HepG2 (cell line): ENCODE data around the gene SMAD3. TPM values are rescaled to one million over a fixed set of nuclear protein-coding genes. Genes with fewer than 3 reads are reported as not detected.

Source experiments
- AHR ChIP-seq: IDR thresholded peaks from 2 replicates; pipeline ENCODE4 v1.6.1; 2018; ENCODE audit warnings: missing genetic modification reagents, missing compliant biosample characterization
- BRCA1 ChIP-seq: sonication (generic); formaldehyde crosslinking; IDR thresholded peaks from 2 replicates; pipeline ENCODE4 v1.4.0; 2020; ENCODE audit warnings: missing genetic modification reagents
- ETS1 ChIP-seq: sonication (generic); formaldehyde crosslinking; IDR thresholded peaks from 2 replicates; pipeline ENCODE4 v1.4.0; 2020; ENCODE audit warnings: missing genetic modification reagents
- EZH2 ChIP-seq: conservative IDR thresholded peaks from 2 replicates; pipeline ENCODE4 v1.6.1; 2012; ENCODE audit warnings: mild to moderate bottlenecking, low read depth, low read length, moderate library complexity
- GATAD2A ChIP-seq: IDR thresholded peaks from 2 replicates; pipeline ENCODE4 v1.6.1; 2016
- KLF6 ChIP-seq: IDR thresholded peaks from 2 replicates; pipeline ENCODE4 v1.8.0; 2016; ENCODE audit warnings: missing biosample characterization, missing genetic modification reagents
- SKIL ChIP-seq: sonication (generic); formaldehyde crosslinking; IDR thresholded peaks from 2 replicates; pipeline ENCODE4 v1.8.0; 2022; ENCODE audit warnings: missing genetic modification reagents, mild to moderate bottlenecking, moderate library complexity, borderline replicate concordance
- ZMYM2 ChIP-seq: sonication (generic); formaldehyde crosslinking; IDR thresholded peaks from 2 replicates; pipeline ENCODE4 v1.8.0; 2022; ENCODE audit warnings: mild to moderate bottlenecking, missing genetic modification reagents
- ZNF251 ChIP-seq: sonication (generic); formaldehyde crosslinking; IDR thresholded peaks from 2 replicates; pipeline ENCODE4 v1.9.0; 2021; ENCODE audit warnings: mild to moderate bottlenecking, missing genetic modification reagents
- ZNF496 ChIP-seq: sonication (generic); formaldehyde crosslinking; IDR thresholded peaks from 2 replicates; pipeline ENCODE4 v1.8.1; 2023; ENCODE audit warnings: mild to moderate bottlenecking, moderate library complexity, missing genetic modification reagents; ENCODE audit not compliant: insufficient replicate concordance
- polyA plus RNA-seq, 8 experiments: library from polyadenylated mRNA; depleted of rRNA in 3 of 8; stranded (reverse) in 7 of 8; unstranded in 1 of 8; fragments of >200 nt; fragmentation: Illumina TruSeq in 4 of 8; extraction: Trizol in 4 of 8; gene quantifications; 2 replicates each; pipeline versions ENCODE4 v1.2.1 to v1.2.3, GENCODE V29; 2011 to 2016; ENCODE audit warnings: low read depth in 4 of 8, missing spikeins in 1 of 8, mixed read lengths in 1 of 8; ENCODE audit not compliant: insufficient read depth in 1 of 8
- total RNA-seq, 5 experiments: library from RNA; depleted of rRNA; stranded (reverse); fragments of >200 nt; fragmentation: Illumina TruSeq; extraction: Trizol; gene quantifications; 2 replicates each; pipeline ENCODE4 v1.2.3, GENCODE V29; 2016; ENCODE audit warnings: low read depth in 1 of 5
- TF ChIP-seq, protein P1 (sequence below): sonication (generic); formaldehyde crosslinking; IDR thresholded peaks from 2 replicates; pipeline ENCODE4 v1.5.1; 2020; ENCODE audit warnings: mild to moderate bottlenecking, missing genetic modification reagents
- TF ChIP-seq, protein P2 (sequence below): sonication (generic); formaldehyde crosslinking; IDR thresholded peaks from 2 replicates; pipeline ENCODE4 v1.4.0; 2020; ENCODE audit warnings: mild to moderate bottlenecking, missing genetic modification reagents
- TF ChIP-seq, protein P3 (sequence below): sonication (generic); formaldehyde crosslinking; IDR thresholded peaks from 2 replicates; pipeline ENCODE4 v1.4.0; 2020; ENCODE audit warnings: missing genetic modification reagents

SMAD3 gene
- total and polyA plus RNA-seq, 2 of the 13 experiments (the other 11 are each of a cell fraction or from before 2014, with no cell fraction given) = 8.6 to 56.3 TPM

DNA sequence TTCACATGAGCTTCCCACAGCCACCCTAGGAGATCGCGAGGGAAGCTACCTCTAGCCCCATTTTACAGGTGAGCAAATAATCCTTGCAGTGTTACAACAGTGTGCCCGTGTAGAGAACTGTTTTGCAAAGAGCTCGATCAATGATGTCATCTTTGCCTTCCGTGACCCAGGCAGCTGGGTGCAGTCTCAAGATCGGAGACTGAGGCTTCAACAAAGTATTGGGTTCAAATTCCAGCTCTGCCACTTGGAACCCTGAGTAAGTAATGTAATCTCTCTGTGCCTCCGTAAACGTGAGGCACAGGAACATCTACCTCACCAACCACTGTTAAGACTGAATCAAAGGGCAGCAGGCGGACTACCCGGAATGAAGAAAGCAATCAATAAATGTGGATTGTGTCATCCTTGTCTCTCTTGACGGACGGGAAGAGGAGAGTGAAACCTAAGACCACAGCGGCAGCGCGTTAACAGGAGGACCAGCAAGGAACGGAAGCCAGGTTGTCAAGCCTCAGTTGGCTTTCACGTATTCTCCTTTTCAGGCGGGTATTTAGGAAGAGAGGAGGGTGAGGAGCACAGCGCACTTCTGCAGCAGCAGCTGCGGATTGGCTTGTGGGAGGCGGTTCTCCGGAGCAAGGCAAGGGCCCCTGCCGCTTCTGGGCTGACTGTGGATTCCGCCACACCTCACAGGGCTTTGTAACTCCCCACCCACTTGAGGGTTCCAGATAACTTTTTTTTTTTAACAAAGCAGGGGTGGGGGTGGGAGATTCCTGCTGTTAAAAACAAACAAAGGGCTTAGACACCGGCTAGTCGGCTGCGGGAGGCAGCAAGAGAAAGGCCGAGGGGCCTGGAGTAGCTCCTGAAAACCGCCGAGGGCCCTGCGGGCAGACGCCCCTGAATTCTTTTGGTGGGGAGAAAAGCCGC, 1.5 kb upstream of the SMAD3 start (continued):
- TF ChIP-seq SKIL (CRISPR knock-in tag) (peak; percentile 64), KLF6 (CRISPR knock-in tag) (peak; percentile 67; the same call in 1 of the 2 replicates), ZMYM2 (CRISPR knock-in tag) (peak; percentile 88), ZNF496 (CRISPR knock-in tag) (no peak), AHR (no peak), GATAD2A (CRISPR knock-in tag) (peak; percentile 93), ZNF251 (peak; percentile 73; the same call in 1 of the 2 replicates), BRCA1 (no peak), EZH2 (no peak), ETS1 (0 out of 2 replicates have a peak, but pooled peaks have one; percentile 3)
- TF ChIP-seq, protein P1, sequence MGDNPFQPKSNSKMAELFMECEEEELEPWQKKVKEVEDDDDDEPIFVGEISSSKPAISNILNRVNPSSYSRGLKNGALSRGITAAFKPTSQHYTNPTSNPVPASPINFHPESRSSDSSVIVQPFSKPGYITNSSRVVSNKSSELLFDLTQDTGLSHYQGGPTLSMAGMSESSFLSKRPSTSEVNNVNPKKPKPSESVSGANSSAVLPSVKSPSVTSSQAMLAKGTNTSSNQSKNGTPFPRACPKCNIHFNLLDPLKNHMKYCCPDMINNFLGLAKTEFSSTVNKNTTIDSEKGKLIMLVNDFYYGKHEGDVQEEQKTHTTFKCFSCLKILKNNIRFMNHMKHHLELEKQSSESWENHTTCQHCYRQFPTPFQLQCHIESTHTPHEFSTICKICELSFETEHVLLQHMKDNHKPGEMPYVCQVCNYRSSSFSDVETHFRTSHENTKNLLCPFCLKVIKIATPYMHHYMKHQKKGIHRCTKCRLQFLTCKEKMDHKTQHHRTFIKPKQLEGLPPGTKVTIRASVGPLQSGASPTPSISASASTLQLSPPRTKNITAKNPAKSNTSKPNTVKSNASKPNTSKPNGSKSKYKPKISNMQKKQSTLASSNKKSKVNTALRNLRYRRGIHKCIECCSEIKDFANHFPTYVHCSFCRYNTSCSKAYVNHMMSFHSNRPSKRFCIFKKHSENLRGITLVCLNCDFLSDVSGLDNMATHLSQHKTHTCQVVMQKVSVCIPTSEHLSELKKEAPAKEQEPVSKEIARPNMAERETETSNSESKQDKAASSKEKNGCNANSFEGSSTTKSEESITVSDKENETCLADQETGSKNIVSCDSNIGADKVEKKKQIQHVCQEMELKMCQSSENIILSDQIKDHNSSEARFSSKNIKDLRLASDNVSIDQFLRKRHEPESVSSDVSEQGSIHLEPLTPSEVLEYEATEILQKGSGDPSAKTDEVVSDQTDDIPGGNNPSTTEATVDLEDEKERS (CRISPR knock-in tag) = peak; percentile 81; the same call in 1 of the 2 replicates
- TF ChIP-seq, protein P2, sequence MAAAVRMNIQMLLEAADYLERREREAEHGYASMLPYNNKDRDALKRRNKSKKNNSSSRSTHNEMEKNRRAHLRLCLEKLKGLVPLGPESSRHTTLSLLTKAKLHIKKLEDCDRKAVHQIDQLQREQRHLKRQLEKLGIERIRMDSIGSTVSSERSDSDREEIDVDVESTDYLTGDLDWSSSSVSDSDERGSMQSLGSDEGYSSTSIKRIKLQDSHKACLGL (CRISPR knock-in tag) = peak; percentile 50; the same call in 1 of the 2 replicates
- TF ChIP-seq, protein P3, sequence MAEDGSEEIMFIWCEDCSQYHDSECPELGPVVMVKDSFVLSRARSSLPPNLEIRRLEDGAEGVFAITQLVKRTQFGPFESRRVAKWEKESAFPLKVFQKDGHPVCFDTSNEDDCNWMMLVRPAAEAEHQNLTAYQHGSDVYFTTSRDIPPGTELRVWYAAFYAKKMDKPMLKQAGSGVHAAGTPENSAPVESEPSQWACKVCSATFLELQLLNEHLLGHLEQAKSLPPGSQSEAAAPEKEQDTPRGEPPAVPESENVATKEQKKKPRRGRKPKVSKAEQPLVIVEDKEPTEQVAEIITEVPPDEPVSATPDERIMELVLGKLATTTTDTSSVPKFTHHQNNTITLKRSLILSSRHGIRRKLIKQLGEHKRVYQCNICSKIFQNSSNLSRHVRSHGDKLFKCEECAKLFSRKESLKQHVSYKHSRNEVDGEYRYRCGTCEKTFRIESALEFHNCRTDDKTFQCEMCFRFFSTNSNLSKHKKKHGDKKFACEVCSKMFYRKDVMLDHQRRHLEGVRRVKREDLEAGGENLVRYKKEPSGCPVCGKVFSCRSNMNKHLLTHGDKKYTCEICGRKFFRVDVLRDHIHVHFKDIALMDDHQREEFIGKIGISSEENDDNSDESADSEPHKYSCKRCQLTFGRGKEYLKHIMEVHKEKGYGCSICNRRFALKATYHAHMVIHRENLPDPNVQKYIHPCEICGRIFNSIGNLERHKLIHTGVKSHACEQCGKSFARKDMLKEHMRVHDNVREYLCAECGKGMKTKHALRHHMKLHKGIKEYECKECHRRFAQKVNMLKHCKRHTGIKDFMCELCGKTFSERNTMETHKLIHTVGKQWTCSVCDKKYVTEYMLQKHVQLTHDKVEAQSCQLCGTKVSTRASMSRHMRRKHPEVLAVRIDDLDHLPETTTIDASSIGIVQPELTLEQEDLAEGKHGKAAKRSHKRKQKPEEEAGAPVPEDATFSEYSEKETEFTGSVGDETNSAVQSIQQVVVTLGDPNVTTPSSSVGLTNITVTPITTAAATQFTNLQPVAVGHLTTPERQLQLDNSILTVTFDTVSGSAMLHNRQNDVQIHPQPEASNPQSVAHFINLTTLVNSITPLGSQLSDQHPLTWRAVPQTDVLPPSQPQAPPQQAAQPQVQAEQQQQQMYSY = peak; percentile 70
